Type B pancreatic cell (in vitro differentiated cells): ENCODE results near the gene LMAN2. TPM values are rescaled to one million over a fixed set of nuclear protein-coding genes. Genes with fewer than 3 reads are reported as not detected.
A peak's percentile ranks its signal among the peaks of the same experiment; 100 is the strongest.

ENCODE experiments used
- DNase-seq: peaks from one replicate; pipeline ENCODE4 v3.0.0; 2021; ENCODE audit warnings: mixed read lengths; ENCODE audit not compliant: unreplicated experiment; ENCODE audit errors: extremely low spot score
- H3K27ac Mint-ChIP-seq: 2 replicates; pipeline ENCODE4 v1.8.0; 2021; ENCODE audit warnings: mild to moderate bottlenecking, mixed read lengths
- H3K27me3 Mint-ChIP-seq: 2 replicates; pipeline ENCODE4 v1.8.0; 2021; ENCODE audit warnings: mixed read lengths
- H3K36me3 Mint-ChIP-seq: 2 replicates; pipeline ENCODE4 v1.8.0; 2021; ENCODE audit warnings: mixed read lengths
- H3K4me1 Mint-ChIP-seq: one replicate; pipeline ENCODE4 v1.8.0; 2021; ENCODE audit warnings: mixed read lengths; ENCODE audit not compliant: unreplicated experiment
- H3K4me3 Mint-ChIP-seq: 2 replicates; pipeline ENCODE4 v1.8.0; 2021; ENCODE audit warnings: mild to moderate bottlenecking, mixed read lengths
- H3K9me3 Mint-ChIP-seq: 2 replicates; pipeline ENCODE4 v1.8.0; 2021; ENCODE audit warnings: mixed read lengths
- CTCF ChIP-seq: fragments of 200-600 bp; sonication (generic); conservative IDR thresholded peaks from 2 replicates; pipeline ENCODE4 v1.5.0; 2021; ENCODE audit warnings: antibody characterized with exemption, mild to moderate bottlenecking
- total RNA-seq: library from RNA; stranded (reverse); gene quantifications from 2 replicates; pipeline ENCODE4 v1.2.1, GENCODE V29; 2021; ENCODE audit warnings: low replicate concordance

Gene LMAN2
- total RNA-seq, 1 donor from 2014 or later, result 102 TPM

- TF ChIP-seq CTCF, result no peak
- H3K27ac Mint-ChIP-seq, result peak overlapping the region; percentile 100
- peak; percentile 64 for DNase-seq
- H3K9me3 Mint-ChIP-seq, result no peaks in the 10 kb centered on the region
- H3K4me1 Mint-ChIP-seq, result peaks cover 68% of the 10 kb centered on the region
- peaks cover 15% of the 10 kb centered on the region for H3K36me3 Mint-ChIP-seq
- H3K27me3 Mint-ChIP-seq, result no peaks in the 10 kb centered on the region
- H3K4me3 Mint-ChIP-seq, result peak overlapping the region; percentile 96
These were observed 49.8 kb downstream of the LMAN2 start for GRCh38 chr5:177301503-177302165.

DNA sequence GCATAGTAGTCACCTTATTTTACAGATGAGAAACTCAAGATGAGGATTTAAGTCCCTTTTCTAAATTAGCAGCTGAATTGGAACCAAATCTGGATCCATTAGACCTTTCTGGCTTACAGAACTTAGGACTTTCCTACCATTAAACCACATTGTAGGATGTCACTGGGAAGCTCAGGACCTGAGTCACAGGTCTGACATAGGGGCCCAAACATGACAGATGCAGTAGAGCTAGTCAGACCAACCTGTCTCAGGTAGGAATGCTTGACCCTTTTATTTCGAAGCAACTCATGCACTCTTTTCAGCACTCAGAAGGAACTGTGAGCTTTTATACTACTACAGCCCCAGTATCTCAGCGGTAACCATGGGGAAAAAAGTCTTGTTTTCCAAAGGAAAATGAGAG is 50.5 kb downstream of the LMAN2 start:
- Mint-ChIP-seq H3K9me3 (no peaks in the 10 kb centered on the region), H3K27ac (peak overlapping the region; percentile 100), H3K4me1 (peaks cover 67% of the 10 kb centered on the region), H3K4me3 (peak overlapping the region; percentile 96), H3K27me3 (no peaks in the 10 kb centered on the region), H3K36me3 (peaks cover 15% of the 10 kb centered on the region)
- no peak for TF ChIP-seq CTCF
- peak; percentile 2 for DNase-seq

DNA sequence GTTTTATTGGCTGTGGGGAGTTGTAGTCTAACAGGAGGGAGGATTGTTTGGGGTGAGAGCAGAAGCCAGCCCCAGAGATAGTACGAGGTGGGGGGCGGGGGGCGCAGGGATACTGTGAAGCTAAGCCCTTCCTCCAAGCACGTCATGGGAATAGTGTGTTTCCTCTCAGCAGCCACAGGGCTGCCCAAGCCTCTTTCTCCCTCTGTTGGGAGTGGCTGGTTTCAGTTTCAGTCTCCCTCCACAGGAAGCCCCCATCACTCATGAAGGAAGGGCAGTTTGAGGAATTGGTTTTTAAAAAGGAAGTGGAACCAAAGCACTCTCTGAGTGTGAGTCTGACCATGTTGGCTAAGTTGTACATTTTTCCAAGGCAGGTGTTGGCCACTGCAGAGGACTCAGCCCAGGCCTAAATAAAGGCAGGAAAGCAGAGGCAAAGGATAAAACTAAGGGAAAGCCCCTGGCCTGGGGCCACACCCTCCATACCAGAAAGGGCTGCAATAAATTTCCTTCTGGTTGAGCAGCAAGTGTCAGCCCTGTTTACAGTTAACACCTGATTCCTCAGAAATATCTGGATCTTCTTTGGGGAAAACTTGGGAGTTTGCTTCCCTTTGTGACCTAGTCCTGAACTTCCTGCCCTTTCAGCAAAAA is 51.1 kb downstream of the LMAN2 start:
- H3K36me3 Mint-ChIP-seq, result peaks cover 13% of the 10 kb centered on the region
- H3K27ac Mint-ChIP-seq, result peak overlapping the region; percentile 100
- peak overlapping the region; percentile 96 for H3K4me3 Mint-ChIP-seq
- H3K9me3 Mint-ChIP-seq, result no peaks in the 10 kb centered on the region
- no peak for TF ChIP-seq CTCF
- H3K4me1 Mint-ChIP-seq, result peaks cover 65% of the 10 kb centered on the region
- DNase-seq, result peak; percentile 58
- no peaks in the 10 kb centered on the region for H3K27me3 Mint-ChIP-seq

DNA sequence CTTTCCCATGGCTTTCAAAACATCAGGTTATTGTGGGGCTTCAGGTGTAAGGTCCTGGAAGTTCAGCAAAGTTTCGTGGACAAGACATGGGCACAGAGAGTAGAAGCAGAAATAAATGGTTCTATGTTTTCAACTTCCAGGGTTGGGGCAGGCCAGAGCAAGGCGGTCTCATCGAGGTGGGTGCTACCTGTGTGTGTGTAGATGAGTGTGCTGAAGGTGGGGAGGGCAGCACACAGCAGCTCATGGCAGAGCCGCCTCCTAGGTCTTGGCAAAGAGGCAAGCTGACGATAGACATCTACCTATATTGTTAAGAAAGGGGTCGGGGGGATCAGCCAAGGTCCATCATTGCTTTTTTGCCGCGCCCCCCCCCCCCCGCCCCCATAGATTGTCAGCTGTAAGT is 51.8 kb downstream of the LMAN2 start:
- Mint-ChIP-seq H3K27ac (peak overlapping the region; percentile 100), H3K27me3 (no peaks in the 10 kb centered on the region), H3K36me3 (peaks cover 13% of the 10 kb centered on the region), H3K9me3 (no peaks in the 10 kb centered on the region), H3K4me3 (peak overlapping the region; percentile 35), H3K4me1 (peaks cover 60% of the 10 kb centered on the region)
- no peak for TF ChIP-seq CTCF
- no peak for DNase-seq

DNA sequence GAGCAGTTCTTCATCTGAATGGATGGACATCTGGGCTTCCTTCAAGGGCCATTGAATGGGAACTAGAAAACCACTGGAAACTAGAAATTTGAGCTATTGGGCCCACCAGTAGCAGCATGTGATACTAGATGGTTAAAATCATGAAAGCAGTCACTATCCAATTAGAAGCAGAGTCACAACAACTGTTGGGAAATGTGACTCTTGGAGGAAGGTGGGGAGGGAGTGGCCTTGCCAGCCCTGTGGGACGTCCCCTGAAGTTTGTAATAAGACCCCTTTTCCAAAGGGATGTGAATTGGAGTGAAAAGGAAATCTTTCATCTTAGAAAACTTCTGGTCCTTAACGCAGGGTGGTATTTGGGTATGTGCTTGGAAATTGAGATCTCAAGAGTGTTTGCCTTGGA is 53.5 kb downstream of the LMAN2 start:
- Mint-ChIP-seq H3K9me3 (no peaks in the 10 kb centered on the region), H3K4me3 (no peak overlapping the region), H3K27ac (peak overlapping the region; percentile 100), H3K36me3 (peaks cover 11% of the 10 kb centered on the region), H3K27me3 (no peaks in the 10 kb centered on the region), H3K4me1 (peaks cover 52% of the 10 kb centered on the region)
- TF ChIP-seq CTCF, result no peak
- DNase-seq, result no peak
